Stimulated activated CD4-positive, alpha-beta T cell treated with anti-CD3 and anti-CD28 coated beads, Interleukin-1b, Interleukin-23, amount 100 ng/mL, for 24 hours (primary cell): ENCODE data around the gene LMNB1.
"Not testable (repeated sequence)": the region's sequence is repeated elsewhere in the genome, so short reads cannot be mapped to it uniquely, and the experiment has no call there.

ENCODE experiments used
- DNase-seq, 4 experiments: peaks; one replicate each; pipeline ENCODE4 v3.0.0-alpha.2; 2020; ENCODE audit warnings: low read depth in 4 of 4, low spot score in 1 of 4

LMNB1 gene

GRCh38 chr5:126777975-126778674 lies 1.2 kb downstream of the LMNB1 start:
- DNase-seq = peak; percentile 70 to 95 (median 85)

- DNase-seq = no peak
Observed at GRCh38 chr5:126778675-126779403, 1.9 kb downstream of the LMNB1 start.

GRCh38 chr5:126780165-126780827 lies 3.4 kb downstream of the LMNB1 start:
- DNase-seq = peak in 2 of 4 experiments; percentile 10 to 15

GRCh38 chr5:126788409-126788808 lies 11.5 kb downstream of the LMNB1 start:
- not testable (repeated sequence) for DNase-seq

- no peak for DNase-seq
Observed at GRCh38 chr5:126793097-126793496, 16.2 kb downstream of the LMNB1 start.

- DNase-seq = not testable (repeated sequence)
Observed at GRCh38 chr5:126793648-126794047, 16.7 kb downstream of the LMNB1 start.

GRCh38 chr5:126794157-126794828 lies 17.4 kb downstream of the LMNB1 start:
- DNase-seq = no peak

- no peak for DNase-seq
Observed at GRCh38 chr5:126799780-126800179, 22.8 kb downstream of the LMNB1 start.

- no peak for DNase-seq
Observed at GRCh38 chr5:126801174-126801991, 24.4 kb downstream of the LMNB1 start.

- DNase-seq = no peak
Observed at GRCh38 chr5:126801992-126802294, 25.0 kb downstream of the LMNB1 start.

- DNase-seq = no peak
Observed at GRCh38 chr5:126805063-126805462, 28.1 kb downstream of the LMNB1 start.

- DNase-seq = no peak
Observed at GRCh38 chr5:126808521-126808988, 31.6 kb downstream of the LMNB1 start.

- no peak for DNase-seq
Observed at GRCh38 chr5:126809916-126810315, 33.0 kb downstream of the LMNB1 start.

GRCh38 chr5:126810596-126811380 lies 33.9 kb downstream of the LMNB1 start:
- DNase-seq = no peak

GRCh38 chr5:126811515-126812198 lies 34.7 kb downstream of the LMNB1 start:
- peak in 2 of 4 experiments; percentile 12 to 15 for DNase-seq

GRCh38 chr5:126812199-126812570 lies 35.2 kb downstream of the LMNB1 start:
- no peak for DNase-seq

GRCh38 chr5:126813799-126814198 lies 36.9 kb downstream of the LMNB1 start:
- not testable (repeated sequence) for DNase-seq

GRCh38 chr5:126814721-126815404 lies 37.9 kb downstream of the LMNB1 start:
- DNase-seq = no peak

GRCh38 chr5:126816649-126817048 lies 39.7 kb downstream of the LMNB1 start:
- no peak for DNase-seq
